ENCODE data around the gene S100A16. TPM values are rescaled to one million over a fixed set of nuclear protein-coding genes. Genes with fewer than 3 reads are reported as not detected.
"Not testable (repeated sequence)": the region's sequence is repeated elsewhere in the genome, so short reads cannot be mapped to it uniquely, and the experiment has no call there.

The S100A16 gene
- total RNA-seq, 1 donor from 2014 or later, result 429 TPM

- peak in 1 of 2 donors; percentile 91 for DNase-seq (ENCODE audit: low read depth in 2 of 2)
Observed at GRCh38 chr1:153565529-153566374, 47.2 kb downstream of the S100A16 start, which contains the start of gene S100A2. Gene S100A2, minus strand, starts transcription at chr1:153565844. Its CDS starts 1,967 bp downstream, at chr1:153563877.

- no peak for DNase-seq (ENCODE audit: low read depth in 2 of 2)
Observed at GRCh38 chr1:153563991-153564390, 48.9 kb downstream of the S100A16 start.

- no peak for DNase-seq (ENCODE audit: low read depth in 2 of 2)
Observed at GRCh38 chr1:153563483-153563901, 49.4 kb downstream of the S100A16 start.

- DNase-seq (ENCODE audit: low read depth in 2 of 2), result not testable (repeated sequence)
Observed at GRCh38 chr1:153562021-153562420, 50.9 kb downstream of the S100A16 start.

- DNase-seq (ENCODE audit: low read depth in 2 of 2), result no peak
Observed at GRCh38 chr1:153561466-153561985, 51.4 kb downstream of the S100A16 start.

GRCh38 chr1:153560771-153561465 is 52.0 kb downstream of the S100A16 start:
- DNase-seq (ENCODE audit: low read depth in 2 of 2), result no peak

- DNase-seq (ENCODE audit: low read depth in 2 of 2), result no peak
Observed at GRCh38 chr1:153560241-153560640, 52.7 kb downstream of the S100A16 start.

GRCh38 chr1:153557877-153558276 is 55.1 kb downstream of the S100A16 start:
- no peak for DNase-seq (ENCODE audit: low read depth in 2 of 2)

Other genes with a start within 250 kb of the S100A16 start
- not detected in 2 replicates for gene S100A12, start 237.5 kb downstream of the S100A16 start, total RNA-seq
- not detected in 2 replicates for gene S100A8, start 222.1 kb downstream of the S100A16 start, total RNA-seq
- gene S100A7A, start 196.6 kb downstream of the S100A16 start, total RNA-seq, result not detected in 2 replicates
- not detected in 2 replicates for gene S100A7, start 152.5 kb downstream of the S100A16 start, total RNA-seq
- 377 and 1,309 TPM in 2 replicates for gene S100A6, start 77.1 kb downstream of the S100A16 start, total RNA-seq
- gene S100A5, start 72.2 kb downstream of the S100A16 start, total RNA-seq, result not detected in 2 replicates
- gene S100A4, start 67.3 kb downstream of the S100A16 start, total RNA-seq, result 2.0 and 35.9 TPM in 2 replicates
- gene S100A3, start 63.9 kb downstream of the S100A16 start, total RNA-seq, result 0.38 and 2.3 TPM in 2 replicates
- 0.76 and 2.2 TPM in 2 replicates for gene S100A2, start 47.3 kb downstream of the S100A16 start, total RNA-seq
- 0.13 and 0.51 TPM in 2 replicates for gene S100A14, start 3.2 kb upstream of the S100A16 start, total RNA-seq
- 124 and 129 TPM in 2 replicates for gene S100A13, start 14.4 kb upstream of the S100A16 start, total RNA-seq
- gene S100A1, start 15.3 kb upstream of the S100A16 start, total RNA-seq, result not detected in 2 replicates
- 20.7 and 23.1 TPM in 2 replicates for gene CHTOP, start 20.9 kb upstream of the S100A16 start, total RNA-seq
- 54.6 and 55.5 TPM in 2 replicates for gene SNAPIN, start 45.6 kb upstream of the S100A16 start, total RNA-seq
- 206 and 207 TPM in 2 replicates for gene ILF2, start 57.9 kb upstream of the S100A16 start, total RNA-seq
- 9.4 and 50.6 TPM in 2 replicates for gene NPR1, start 65.6 kb upstream of the S100A16 start, total RNA-seq
- gene INTS3, start 114.9 kb upstream of the S100A16 start, total RNA-seq, result 16.4 and 20.7 TPM in 2 replicates
- gene SLC27A3, start 162.3 kb upstream of the S100A16 start, total RNA-seq, result 30.4 and 56.1 TPM in 2 replicates